Measurements from ENCODE around the gene CD209. TPM values are rescaled to one million over a fixed set of nuclear protein-coding genes. Genes with fewer than 3 reads are reported as not detected.

Gene CD209
- total RNA-seq, 6 donors from 2014 or later = 0.55 to 14.8 (median 1.7) TPM

DNA sequence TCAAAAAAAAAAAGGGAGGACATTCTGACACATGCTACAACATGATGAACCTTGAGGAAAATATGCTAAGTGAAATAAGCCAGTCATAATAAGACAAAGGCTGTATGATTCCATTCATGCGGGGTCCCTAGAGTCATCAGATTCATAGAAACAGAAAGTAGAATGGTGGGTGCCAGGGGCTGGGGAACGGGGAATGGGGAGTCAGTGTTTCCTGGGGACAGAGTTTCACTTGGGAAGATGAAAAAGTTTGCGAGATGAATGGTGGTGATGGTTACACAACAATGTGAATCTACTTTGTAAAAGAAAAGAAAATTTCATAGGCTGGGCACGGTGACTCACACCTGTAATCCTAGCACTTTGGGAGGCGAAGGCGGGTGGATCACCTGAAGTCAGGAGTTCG lies 9.3 kb downstream of the CD209 start:
- TF ChIP-seq EP300 (IDR thresholded peaks at IDR 0.05) = no peak
- no peak for TF ChIP-seq POLR2AphosphoS5 (IDR thresholded peaks at IDR 0.05)
- TF ChIP-seq POLR2A (IDR thresholded peaks at IDR 0.05) = no peak
- TF ChIP-seq, protein P1, sequence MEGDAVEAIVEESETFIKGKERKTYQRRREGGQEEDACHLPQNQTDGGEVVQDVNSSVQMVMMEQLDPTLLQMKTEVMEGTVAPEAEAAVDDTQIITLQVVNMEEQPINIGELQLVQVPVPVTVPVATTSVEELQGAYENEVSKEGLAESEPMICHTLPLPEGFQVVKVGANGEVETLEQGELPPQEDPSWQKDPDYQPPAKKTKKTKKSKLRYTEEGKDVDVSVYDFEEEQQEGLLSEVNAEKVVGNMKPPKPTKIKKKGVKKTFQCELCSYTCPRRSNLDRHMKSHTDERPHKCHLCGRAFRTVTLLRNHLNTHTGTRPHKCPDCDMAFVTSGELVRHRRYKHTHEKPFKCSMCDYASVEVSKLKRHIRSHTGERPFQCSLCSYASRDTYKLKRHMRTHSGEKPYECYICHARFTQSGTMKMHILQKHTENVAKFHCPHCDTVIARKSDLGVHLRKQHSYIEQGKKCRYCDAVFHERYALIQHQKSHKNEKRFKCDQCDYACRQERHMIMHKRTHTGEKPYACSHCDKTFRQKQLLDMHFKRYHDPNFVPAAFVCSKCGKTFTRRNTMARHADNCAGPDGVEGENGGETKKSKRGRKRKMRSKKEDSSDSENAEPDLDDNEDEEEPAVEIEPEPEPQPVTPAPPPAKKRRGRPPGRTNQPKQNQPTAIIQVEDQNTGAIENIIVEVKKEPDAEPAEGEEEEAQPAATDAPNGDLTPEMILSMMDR (IDR thresholded peaks at IDR 0.05) = no peak
- no peaks in the 10 kb centered on the region for H3K9me3 ChIP-seq
- H3K4me1 ChIP-seq = peaks cover 0 to 13% (median 7%) of the 10 kb centered on the region in 4 donors
- H3K36me3 ChIP-seq = no peaks in the 10 kb centered on the region
- DNase-seq (no peak), ATAC-seq (ENCODE audit: low FRiP score in 2 of 2) (no peak)
- no peaks in the 10 kb centered on the region for H3K27me3 ChIP-seq
- no peak overlapping the region for H3K27ac ChIP-seq
- WGBS, 2 donors = 79 to 87% methylated on average over 7 of the region's 7 CpGs
- H3K4me3 ChIP-seq = no peak overlapping the region

DNA sequence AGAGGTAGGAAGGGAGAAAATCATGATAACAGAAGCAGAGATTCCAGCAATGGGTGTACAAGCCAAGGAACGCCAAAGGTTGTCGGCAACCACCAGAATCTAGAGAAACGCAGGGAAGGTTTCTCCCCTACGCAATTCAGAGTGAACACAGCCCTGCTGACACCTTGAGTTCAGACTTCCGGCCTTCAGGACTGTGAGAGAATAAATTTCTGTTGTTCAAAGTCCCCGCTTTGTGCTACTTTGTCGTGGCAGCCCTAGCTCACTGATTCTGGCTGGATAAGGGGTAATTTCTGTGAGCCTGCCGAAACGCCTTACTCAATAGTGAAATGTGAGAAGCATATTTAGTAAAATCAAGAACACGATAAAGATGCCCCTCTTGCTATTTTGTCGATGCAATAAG lies 10.1 kb downstream of the CD209 start:
- Histone ChIP-seq H3K36me3 (no peaks in the 10 kb centered on the region), H3K4me3 (no peak overlapping the region), H3K27ac (no peak overlapping the region), H3K9me3 (no peaks in the 10 kb centered on the region), H3K4me1 (peaks cover 0 to 13% (median 7%) of the 10 kb centered on the region in 4 donors), H3K27me3 (no peaks in the 10 kb centered on the region)
- no peak for ATAC-seq (ENCODE audit: low FRiP score in 2 of 2)
- no peak for DNase-seq
- TF ChIP-seq EP300 (IDR thresholded peaks at IDR 0.05) (no peak), POLR2A (IDR thresholded peaks at IDR 0.05) (no peak), POLR2AphosphoS5 (IDR thresholded peaks at IDR 0.05) (no peak)
- TF ChIP-seq, protein P1 (IDR thresholded peaks at IDR 0.05) = no peak
- 82 to 85% methylated on average over 11 of the region's 11 CpGs for WGBS, 2 donors

DNA sequence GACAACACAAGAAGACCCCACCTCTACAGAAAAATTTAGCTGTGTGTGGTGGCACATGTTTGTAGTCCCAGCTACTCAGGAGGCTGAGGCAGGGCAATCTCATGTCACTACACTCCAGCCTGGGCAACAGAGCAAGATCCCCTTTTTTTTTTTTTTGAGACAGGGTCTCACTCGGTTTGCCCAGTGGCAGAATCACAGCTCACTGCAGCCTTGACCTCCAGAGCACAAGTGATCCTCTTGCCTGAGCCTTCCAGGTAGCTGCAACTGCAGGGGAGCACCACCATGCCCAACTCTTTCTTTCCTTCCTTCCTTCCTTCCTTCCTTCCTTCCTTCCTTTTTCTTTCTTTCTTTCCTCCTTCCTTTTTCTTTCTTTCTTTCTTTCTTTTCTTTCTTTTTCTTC lies 11.2 kb downstream of the CD209 start:
- Histone ChIP-seq H3K36me3 (no peaks in the 10 kb centered on the region), H3K27me3 (peaks cover 0 to 2% (median 1%) of the 10 kb centered on the region in 4 donors), H3K4me1 (peaks cover 0 to 13% (median 7%) of the 10 kb centered on the region in 4 donors), H3K4me3 (no peak overlapping the region), H3K9me3 (no peaks in the 10 kb centered on the region), H3K27ac (no peak overlapping the region)
- no peak for DNase-seq
- no peak for ATAC-seq (ENCODE audit: low FRiP score in 2 of 2)
- WGBS, 2 donors = 67 to 71% methylated on average over 1 of the region's 1 CpG
- TF ChIP-seq POLR2A (IDR thresholded peaks at IDR 0.05) = no peak
- no peak for TF ChIP-seq EP300 (IDR thresholded peaks at IDR 0.05)
- no peak for TF ChIP-seq POLR2AphosphoS5 (IDR thresholded peaks at IDR 0.05)
- TF ChIP-seq, protein P1 (IDR thresholded peaks at IDR 0.05) = no peak

DNA sequence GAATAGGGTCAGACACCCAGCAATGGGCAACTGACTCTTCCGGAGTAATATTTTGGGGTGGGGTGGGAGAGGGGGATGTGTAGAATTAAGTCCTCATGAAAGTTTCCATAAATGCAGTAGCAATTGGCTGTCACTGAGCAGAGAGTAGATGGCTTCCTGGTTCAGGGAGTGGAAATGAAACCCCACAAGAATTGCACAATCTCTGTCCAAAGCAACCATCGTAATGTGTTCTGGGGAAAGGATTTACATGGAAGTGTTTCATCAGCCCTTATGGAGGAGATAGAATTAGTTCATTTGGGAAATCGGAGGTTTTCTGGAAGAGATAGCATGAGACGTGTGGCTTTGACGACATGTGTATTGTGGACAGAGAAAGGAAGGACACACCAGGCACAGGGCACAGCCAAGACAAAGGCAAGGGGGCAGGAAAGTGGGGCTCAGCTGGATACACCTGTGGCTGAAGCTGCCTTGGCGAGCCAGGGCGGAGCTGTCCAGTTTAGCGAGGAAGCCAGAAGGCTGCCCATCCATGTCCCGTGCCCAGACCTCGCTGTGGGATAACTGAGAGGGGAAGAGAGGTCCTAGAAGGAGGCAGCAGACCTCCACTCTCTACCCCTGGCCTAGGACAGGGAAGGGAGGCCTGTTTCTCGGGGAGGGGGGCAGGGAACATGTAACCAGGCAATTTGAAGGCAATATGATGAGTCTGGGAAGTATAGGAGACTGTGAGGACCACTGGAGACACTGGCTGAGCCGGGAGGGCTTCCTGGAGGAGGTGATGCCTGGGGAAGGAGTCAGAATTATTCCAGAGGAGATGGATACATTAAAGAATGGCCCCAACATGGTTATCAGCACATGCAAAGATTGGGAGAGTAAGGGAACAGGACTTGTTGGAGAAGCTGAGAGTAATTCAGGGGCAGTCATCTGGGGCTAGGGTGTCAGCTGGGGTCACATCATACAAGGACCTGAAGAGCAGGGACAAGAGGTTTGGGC lies 12.8 kb downstream of the CD209 start:
- Histone ChIP-seq H3K9me3 (no peaks in the 10 kb centered on the region), H3K27me3 (peaks cover 0 to 19% (median 12%) of the 10 kb centered on the region in 4 donors), H3K27ac (peak overlapping the region in 2 of 4 donors; percentile 31 to 65), H3K4me3 (no peak overlapping the region), H3K36me3 (no peaks in the 10 kb centered on the region), H3K4me1 (peaks cover 4 to 25% (median 19%) of the 10 kb centered on the region in 4 donors)
- TF ChIP-seq EP300 (IDR thresholded peaks at IDR 0.05) = no peak
- peak in 1 of 2 donors; percentile 36 for TF ChIP-seq POLR2AphosphoS5 (IDR thresholded peaks at IDR 0.05)
- ATAC-seq (ENCODE audit: low FRiP score in 2 of 2) (peak; percentile 31 to 73), DNase-seq (peak in 1 of 2 donors; percentile 47)
- 48 to 53% methylated on average over 10 to 12 of the region's 12 CpGs for WGBS, 2 donors

DNA sequence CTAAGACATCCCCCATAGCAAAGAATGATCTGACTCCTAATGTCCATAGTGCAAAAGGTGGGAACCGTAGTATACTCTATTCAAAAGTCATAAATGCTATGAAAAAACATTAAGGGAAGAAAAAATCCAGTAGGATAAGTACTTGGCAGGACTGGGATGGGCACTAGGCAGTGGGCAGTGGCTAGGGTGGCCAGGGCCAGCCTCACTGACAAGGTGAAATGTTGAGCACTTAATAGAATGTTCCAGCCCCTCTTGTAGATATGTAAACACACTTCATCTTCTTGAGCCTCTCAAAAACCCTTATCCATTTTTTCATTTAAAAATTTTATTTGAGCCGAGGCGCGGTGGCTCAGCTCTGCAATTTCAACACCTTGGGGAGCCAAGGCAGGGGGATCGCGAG lies 14.0 kb downstream of the CD209 start:
- Histone ChIP-seq H3K36me3 (no peaks in the 10 kb centered on the region), H3K27ac (no peak overlapping the region), H3K9me3 (no peaks in the 10 kb centered on the region), H3K27me3 (peaks cover 0 to 29% (median 12%) of the 10 kb centered on the region in 4 donors), H3K4me3 (no peak overlapping the region), H3K4me1 (peaks cover 4 to 25% (median 21%) of the 10 kb centered on the region in 4 donors)
- no peak for TF ChIP-seq EP300 (IDR thresholded peaks at IDR 0.05)
- TF ChIP-seq POLR2A (IDR thresholded peaks at IDR 0.05) = no peak
- no peak for TF ChIP-seq POLR2AphosphoS5 (IDR thresholded peaks at IDR 0.05)
- TF ChIP-seq, protein P1 (IDR thresholded peaks at IDR 0.05) = no peak
- WGBS, 2 donors = 53 to 62% methylated on average over 6 of the region's 6 CpGs
- DNase-seq (peak in 1 of 2 donors; percentile 32), ATAC-seq (ENCODE audit: low FRiP score in 2 of 2) (no peak)

All from upper lobe of left lung (tissue), 6 donors.